CD4-positive, alpha-beta T cell (primary cell): ENCODE measurements around the gene ABCB9. TPM values are rescaled to one million over a fixed set of nuclear protein-coding genes. Genes with fewer than 3 reads are reported as not detected.

Experiments
- ATAC-seq: fragments of 200-7000 bp; cut with Tn5 transposase; one replicate; pipeline ENCODE4 v1.10.0; 2022; ENCODE audit warnings: mild to moderate bottlenecking; ENCODE audit not compliant: poor library complexity
- CTCF ChIA-PET: fragments of 350-600 bp; sonication (Branson Sonifier 250); formaldehyde crosslinking; loops from one replicate; lab custom pipeline; 2021; ENCODE audit warnings: antibody characterized with exemption, inconsistent platforms; lab: Charles Lee
- POLR2A ChIA-PET: fragments of 350-600 bp; sonication (Branson Sonifier 250); formaldehyde crosslinking; loops from one replicate; lab custom pipeline; 2021; ENCODE audit warnings: antibody characterized with exemption, inconsistent platforms; lab: Charles Lee
- DNase-seq, 14 experiments: peaks; one replicate each; pipeline ENCODE4 v3.0.0-alpha.2; 2013 to 2020; ENCODE audit warnings: mixed read lengths in 2 of 14
- H3K27ac ChIP-seq, 2 donors: one replicate each; pipeline versions ENCODE4 v1.5.1 to v1.7.0; 2013; ENCODE audit warnings: low read length in 2 of 2, low read depth in 1 of 2, mild to moderate bottlenecking in 1 of 2
- H3K27me3 ChIP-seq, 2 experiments: 1 replicate in 1 of 2; 2 replicates in 1 of 2; pipeline versions ENCODE4 v1.6.1 to v1.7.0; 2013; ENCODE audit warnings: low read length in 2 of 2, control low read depth in 1 of 2, mild to moderate bottlenecking in 1 of 2, moderate library complexity in 1 of 2; ENCODE audit not compliant: insufficient read depth in 2 of 2, control insufficient read depth in 1 of 2
- H3K36me3 ChIP-seq: one replicate; pipeline ENCODE4 v1.6.1; 2013; ENCODE audit warnings: low read length, control low read depth; ENCODE audit not compliant: insufficient read depth
- H3K4me1 ChIP-seq: one replicate; pipeline ENCODE4 v1.6.1; 2013; ENCODE audit warnings: low read length, control low read depth; ENCODE audit not compliant: insufficient read depth
- H3K4me3 ChIP-seq: one replicate; pipeline ENCODE4 v1.5.1; 2013; ENCODE audit warnings: mild to moderate bottlenecking, low read length, moderate library complexity
- H3K9me3 ChIP-seq, 2 experiments: 1 replicate in 1 of 2; 2 replicates in 1 of 2; pipeline versions ENCODE4 v1.6.1 to v1.7.0; 2013; ENCODE audit warnings: low read length in 2 of 2, mild to moderate bottlenecking in 2 of 2, control low read depth in 1 of 2, moderate library complexity in 1 of 2; ENCODE audit not compliant: control insufficient read depth in 1 of 2, insufficient read depth in 1 of 2
- H3K27ac Mint-ChIP-seq: one replicate; pipeline ENCODE4 v1.8.0; 2020; ENCODE audit warnings: mixed read lengths
- H3K27me3 Mint-ChIP-seq: one replicate; pipeline ENCODE4 v1.8.0; 2021; ENCODE audit warnings: mixed read lengths
- H3K36me3 Mint-ChIP-seq: one replicate; pipeline ENCODE4 v1.8.0; 2021; ENCODE audit warnings: low read depth, mixed read lengths
- H3K4me1 Mint-ChIP-seq: one replicate; pipeline ENCODE4 v1.8.0; 2021; ENCODE audit warnings: low read depth, mixed read lengths
- H3K4me3 Mint-ChIP-seq: one replicate; pipeline ENCODE4 v1.8.0; 2020; ENCODE audit warnings: mild to moderate bottlenecking, mixed read lengths
- H3K9me3 Mint-ChIP-seq: one replicate; pipeline ENCODE4 v1.8.0; 2020; ENCODE audit warnings: mixed read lengths
- CTCF ChIP-seq: fragments of 200-600 bp; IDR thresholded peaks from one replicate; pipeline ENCODE4 v1.8.0; 2022; ENCODE audit warnings: antibody characterized with exemption, mild to moderate bottlenecking
- intact Hi-C, 2 experiments: fragments of 100-400 bp; cut with DNase I in 1 of 2; cut with micrococcal nuclease in 1 of 2; formaldehyde crosslinking; loops; one replicate each; pipeline versions ENCODE4 v1.15.1 to v1.9.0; 2023 to 2025; cut with DNase I, micrococcal nuclease
- total RNA-seq, 174 experiments: library from RNA in 2 of 174; stranded (reverse) in 2 of 174; gene quantifications; one replicate each; pipeline ENCODE4 v1.2.3 and lab custom pipeline; 2021 to 2026

The ABCB9 gene
- total RNA-seq, 2 experiments from 2014 or later = 5.4 to 6.2 TPM

GRCh38 chr12:122997343-122998250 lies 31.3 kb upstream of the ABCB9 start:
- Histone ChIP-seq H3K4me1 (no peaks in the 10 kb centered on the region), H3K36me3 (peaks cover 24% of the 10 kb centered on the region), H3K4me3 (no peak overlapping the region), H3K9me3 (no peaks in the 10 kb centered on the region), H3K27me3 (no peaks in the 10 kb centered on the region), H3K27ac (no peak overlapping the region)
- Mint-ChIP-seq H3K9me3 (no peaks in the 10 kb centered on the region), H3K36me3 (peaks cover 14% of the 10 kb centered on the region), H3K4me3 (no peak overlapping the region), H3K27me3 (no peaks in the 10 kb centered on the region), H3K27ac (no peak overlapping the region), H3K4me1 (no peaks in the 10 kb centered on the region)
- CTCF ChIA-PET = no interaction called here
- ATAC-seq = no peak
- TF ChIP-seq CTCF = no peak
- POLR2A ChIA-PET = interaction anchor here (0.5 to 1.2 kb wide), 2 partner anchors 69 to 235 kb away, joined by 3 read pairs; partner anchors contain the start of genes MPHOSPH9 and MTRFR
- intact Hi-C loops = no loop called here
- no peak for DNase-seq

GRCh38 chr12:122996621-122997342 lies 30.5 kb upstream of the ABCB9 start:
- Mint-ChIP-seq H3K36me3 (peaks cover 14% of the 10 kb centered on the region), H3K4me1 (no peaks in the 10 kb centered on the region), H3K9me3 (no peaks in the 10 kb centered on the region), H3K4me3 (no peak overlapping the region), H3K27ac (no peak overlapping the region), H3K27me3 (no peaks in the 10 kb centered on the region)
- peaks cover 26% of the 10 kb centered on the region for H3K36me3 ChIP-seq
- ChIA-PET CTCF (no interaction called here), POLR2A (interaction anchor here (0.5 to 1.2 kb wide), 2 partner anchors 68 to 236 kb away, joined by 3 read pairs; partner anchors contain the start of genes MPHOSPH9 and MTRFR)
- no peaks in the 10 kb centered on the region for H3K9me3 ChIP-seq
- no peak for TF ChIP-seq CTCF
- no peaks in the 10 kb centered on the region for H3K4me1 ChIP-seq
- no peak overlapping the region for H3K27ac ChIP-seq
- DNase-seq (no peak), ATAC-seq (no peak)
- no peak overlapping the region for H3K4me3 ChIP-seq
- intact Hi-C loops = no loop called here
- H3K27me3 ChIP-seq = no peaks in the 10 kb centered on the region

- Mint-ChIP-seq H3K4me3 (no peak overlapping the region), H3K4me1 (no peaks in the 10 kb centered on the region), H3K36me3 (peaks cover 11% of the 10 kb centered on the region), H3K27ac (no peak overlapping the region), H3K9me3 (no peaks in the 10 kb centered on the region), H3K27me3 (no peaks in the 10 kb centered on the region)
- no peak for DNase-seq
- H3K36me3 ChIP-seq = peaks cover 26% of the 10 kb centered on the region
- ChIA-PET CTCF (no interaction called here), POLR2A (no interaction called here)
- intact Hi-C loops = no loop called here
- H3K27me3 ChIP-seq = no peaks in the 10 kb centered on the region
- H3K9me3 ChIP-seq = no peaks in the 10 kb centered on the region
- no peak for ATAC-seq
- H3K27ac ChIP-seq = no peak overlapping the region
- H3K4me3 ChIP-seq = no peak overlapping the region
- TF ChIP-seq CTCF = no peak
- H3K4me1 ChIP-seq = no peaks in the 10 kb centered on the region
These were observed 29.9 kb upstream of the ABCB9 start for GRCh38 chr12:122996188-122996601.
